ENCODE results near the gene ATP2B2. TPM values are rescaled to one million over a fixed set of nuclear protein-coding genes. Genes with fewer than 3 reads are reported as not detected.

Gene ATP2B2
- total RNA-seq, 4 donors from 2014 or later = 0.09 to 0.12 TPM; not detected in 2

DNA sequence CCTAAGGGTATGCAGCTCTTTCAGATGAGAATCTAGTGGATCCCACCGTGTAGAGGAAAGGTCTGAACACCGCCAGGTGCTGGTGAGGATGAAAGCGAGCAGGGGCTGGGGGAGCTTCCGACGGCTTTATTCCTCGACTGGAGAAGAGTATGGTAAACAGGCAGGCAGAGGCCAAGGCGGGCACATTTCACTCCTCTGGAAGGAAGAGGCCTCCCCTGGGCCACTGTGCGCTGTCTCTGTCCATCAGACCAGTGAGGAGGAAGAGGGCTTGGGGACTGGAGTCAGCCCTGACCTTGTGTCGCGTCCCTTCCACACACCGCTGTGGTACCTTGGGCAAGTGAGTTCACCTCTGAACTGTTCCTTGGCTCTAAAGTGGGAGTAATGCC lies 216.8 kb downstream of the ATP2B2 start:
- ATAC-seq (ENCODE audit: low FRiP score) = no peak
- no peak for TF ChIP-seq CTCF (IDR thresholded peaks at IDR 0.05)
- DNase-seq (ENCODE audit: low spot score) = no peak

GRCh38 chr3:10287936-10288574 lies 217.3 kb downstream of the ATP2B2 start:
- no peak for TF ChIP-seq CTCF (IDR thresholded peaks at IDR 0.05)
- no peak for ATAC-seq (ENCODE audit: low FRiP score)

GRCh38 chr3:10286596-10287295 lies 218.6 kb downstream of the ATP2B2 start:
- no peak for TF ChIP-seq CTCF (IDR thresholded peaks at IDR 0.05)
- ATAC-seq (ENCODE audit: low FRiP score) (no peak), DNase-seq (ENCODE audit: low spot score) (no peak)

More at GRCh38 chr3:10287936-10288574, 217.3 kb downstream of the ATP2B2 start:
- no peak for DNase-seq (ENCODE audit: low spot score)

GRCh38 chr3:10286133-10286524 lies 219.3 kb downstream of the ATP2B2 start:
- no peak for TF ChIP-seq CTCF (IDR thresholded peaks at IDR 0.05)
- ATAC-seq (ENCODE audit: low FRiP score) = no peak
- no peak for DNase-seq (ENCODE audit: low spot score)

DNA sequence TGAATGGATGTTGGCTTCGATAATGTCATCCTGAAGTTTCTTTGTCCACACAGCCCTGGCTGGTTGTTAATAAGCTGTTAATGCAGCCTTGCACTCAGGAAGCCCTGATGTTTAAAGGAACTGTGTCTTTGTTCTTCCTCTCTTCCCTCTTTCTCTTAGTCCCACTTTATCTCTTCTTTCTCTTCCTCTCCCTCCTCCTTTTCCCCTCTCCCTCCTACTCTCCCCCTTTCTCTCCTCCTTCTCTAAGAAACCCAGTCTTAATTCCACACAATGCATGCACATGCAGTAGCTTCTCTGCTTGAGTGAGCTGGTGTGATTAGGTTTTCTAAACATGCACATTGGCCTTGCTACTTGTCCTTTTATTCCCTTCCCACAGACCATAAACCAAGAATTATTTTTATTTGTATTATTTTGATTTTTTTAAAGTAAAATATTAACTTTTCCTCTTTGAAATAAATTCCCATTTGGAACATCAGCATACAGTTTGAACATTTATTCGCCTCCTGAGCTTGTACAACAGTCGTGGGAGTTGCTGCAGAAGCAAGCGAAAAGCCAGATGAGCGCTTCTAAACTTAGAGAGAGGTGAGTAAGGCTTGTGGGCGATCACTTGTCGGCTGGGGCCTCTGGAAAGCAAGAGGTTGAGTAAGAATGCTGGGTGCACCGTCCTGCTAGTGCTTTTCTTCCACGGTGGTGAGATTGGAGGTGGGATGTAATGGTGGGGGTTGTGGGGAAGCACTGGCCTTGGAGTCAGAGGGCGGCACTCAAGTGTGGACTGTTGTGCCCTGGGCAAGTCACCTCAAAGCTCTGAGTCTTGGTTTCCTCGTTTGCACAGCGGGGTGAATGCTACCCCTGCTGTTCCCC lies 219.9 kb downstream of the ATP2B2 start:
- TF ChIP-seq CTCF (IDR thresholded peaks at IDR 0.05) = no peak
- DNase-seq (ENCODE audit: low spot score) (no peak), ATAC-seq (ENCODE audit: low FRiP score) (no peak)

GRCh38 chr3:10284496-10284895 lies 220.9 kb downstream of the ATP2B2 start:
- TF ChIP-seq CTCF (IDR thresholded peaks at IDR 0.05) = no peak
- ATAC-seq (ENCODE audit: low FRiP score) (no peak), DNase-seq (ENCODE audit: low spot score) (no peak)
